PC-9 (cell line): Measurements from ENCODE around the gene JAK1.

Experiments used
- EZH2 ChIP-seq: fragments of 200-600 bp; sonication (generic); IDR thresholded peaks from 2 replicates; pipeline ENCODE4 v1.8.0; 2017; ENCODE audit warnings: antibody characterized with exemption, low read depth
- TF ChIP-seq, protein P1 (sequence below): fragments of 200-600 bp; sonication (generic); conservative IDR thresholded peaks from 2 replicates; pipeline ENCODE4 v1.6.1; 2017; ENCODE audit warnings: mixed run types, antibody characterized with exemption, mild to moderate bottlenecking, moderate library complexity

GRCh38 chr1:64881281-64881680, 85.1 kb downstream of the JAK1 start:
- TF ChIP-seq, protein P1, sequence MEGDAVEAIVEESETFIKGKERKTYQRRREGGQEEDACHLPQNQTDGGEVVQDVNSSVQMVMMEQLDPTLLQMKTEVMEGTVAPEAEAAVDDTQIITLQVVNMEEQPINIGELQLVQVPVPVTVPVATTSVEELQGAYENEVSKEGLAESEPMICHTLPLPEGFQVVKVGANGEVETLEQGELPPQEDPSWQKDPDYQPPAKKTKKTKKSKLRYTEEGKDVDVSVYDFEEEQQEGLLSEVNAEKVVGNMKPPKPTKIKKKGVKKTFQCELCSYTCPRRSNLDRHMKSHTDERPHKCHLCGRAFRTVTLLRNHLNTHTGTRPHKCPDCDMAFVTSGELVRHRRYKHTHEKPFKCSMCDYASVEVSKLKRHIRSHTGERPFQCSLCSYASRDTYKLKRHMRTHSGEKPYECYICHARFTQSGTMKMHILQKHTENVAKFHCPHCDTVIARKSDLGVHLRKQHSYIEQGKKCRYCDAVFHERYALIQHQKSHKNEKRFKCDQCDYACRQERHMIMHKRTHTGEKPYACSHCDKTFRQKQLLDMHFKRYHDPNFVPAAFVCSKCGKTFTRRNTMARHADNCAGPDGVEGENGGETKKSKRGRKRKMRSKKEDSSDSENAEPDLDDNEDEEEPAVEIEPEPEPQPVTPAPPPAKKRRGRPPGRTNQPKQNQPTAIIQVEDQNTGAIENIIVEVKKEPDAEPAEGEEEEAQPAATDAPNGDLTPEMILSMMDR = no peak
- TF ChIP-seq EZH2 = no peak
